ENCODE measurements around the gene RAD54L2.
"Not testable (repeated sequence)": the region's sequence is repeated elsewhere in the genome, so short reads cannot be mapped to it uniquely, and the experiment has no call there.

RAD54L2 gene, protein sequence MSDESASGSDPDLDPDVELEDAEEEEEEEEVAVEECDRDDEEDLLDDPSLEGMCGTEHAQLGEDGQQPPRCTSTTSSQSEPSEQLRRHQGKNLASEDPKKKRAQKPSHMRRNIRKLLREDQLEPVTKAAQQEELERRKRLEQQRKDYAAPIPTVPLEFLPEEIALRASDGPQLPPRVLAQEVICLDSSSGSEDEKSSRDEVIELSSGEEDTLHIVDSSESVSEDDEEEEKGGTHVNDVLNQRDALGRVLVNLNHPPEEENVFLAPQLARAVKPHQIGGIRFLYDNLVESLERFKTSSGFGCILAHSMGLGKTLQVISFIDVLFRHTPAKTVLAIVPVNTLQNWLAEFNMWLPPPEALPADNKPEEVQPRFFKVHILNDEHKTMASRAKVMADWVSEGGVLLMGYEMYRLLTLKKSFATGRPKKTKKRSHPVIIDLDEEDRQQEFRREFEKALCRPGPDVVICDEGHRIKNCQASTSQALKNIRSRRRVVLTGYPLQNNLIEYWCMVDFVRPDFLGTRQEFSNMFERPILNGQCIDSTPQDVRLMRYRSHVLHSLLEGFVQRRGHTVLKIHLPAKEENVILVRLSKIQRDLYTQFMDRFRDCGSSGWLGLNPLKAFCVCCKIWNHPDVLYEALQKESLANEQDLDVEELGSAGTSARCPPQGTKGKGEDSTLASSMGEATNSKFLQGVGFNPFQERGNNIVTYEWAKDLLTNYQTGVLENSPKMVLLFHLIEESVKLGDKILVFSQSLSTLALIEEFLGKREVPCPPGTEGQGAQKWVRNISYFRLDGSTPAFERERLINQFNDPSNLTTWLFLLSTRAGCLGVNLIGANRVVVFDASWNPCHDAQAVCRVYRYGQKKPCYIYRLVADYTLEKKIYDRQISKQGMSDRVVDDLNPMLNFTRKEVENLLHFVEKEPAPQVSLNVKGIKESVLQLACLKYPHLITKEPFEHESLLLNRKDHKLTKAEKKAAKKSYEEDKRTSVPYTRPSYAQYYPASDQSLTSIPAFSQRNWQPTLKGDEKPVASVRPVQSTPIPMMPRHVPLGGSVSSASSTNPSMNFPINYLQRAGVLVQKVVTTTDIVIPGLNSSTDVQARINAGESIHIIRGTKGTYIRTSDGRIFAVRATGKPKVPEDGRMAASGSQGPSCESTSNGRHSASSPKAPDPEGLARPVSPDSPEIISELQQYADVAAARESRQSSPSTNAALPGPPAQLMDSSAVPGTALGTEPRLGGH (N-terminal part only)

DNA sequence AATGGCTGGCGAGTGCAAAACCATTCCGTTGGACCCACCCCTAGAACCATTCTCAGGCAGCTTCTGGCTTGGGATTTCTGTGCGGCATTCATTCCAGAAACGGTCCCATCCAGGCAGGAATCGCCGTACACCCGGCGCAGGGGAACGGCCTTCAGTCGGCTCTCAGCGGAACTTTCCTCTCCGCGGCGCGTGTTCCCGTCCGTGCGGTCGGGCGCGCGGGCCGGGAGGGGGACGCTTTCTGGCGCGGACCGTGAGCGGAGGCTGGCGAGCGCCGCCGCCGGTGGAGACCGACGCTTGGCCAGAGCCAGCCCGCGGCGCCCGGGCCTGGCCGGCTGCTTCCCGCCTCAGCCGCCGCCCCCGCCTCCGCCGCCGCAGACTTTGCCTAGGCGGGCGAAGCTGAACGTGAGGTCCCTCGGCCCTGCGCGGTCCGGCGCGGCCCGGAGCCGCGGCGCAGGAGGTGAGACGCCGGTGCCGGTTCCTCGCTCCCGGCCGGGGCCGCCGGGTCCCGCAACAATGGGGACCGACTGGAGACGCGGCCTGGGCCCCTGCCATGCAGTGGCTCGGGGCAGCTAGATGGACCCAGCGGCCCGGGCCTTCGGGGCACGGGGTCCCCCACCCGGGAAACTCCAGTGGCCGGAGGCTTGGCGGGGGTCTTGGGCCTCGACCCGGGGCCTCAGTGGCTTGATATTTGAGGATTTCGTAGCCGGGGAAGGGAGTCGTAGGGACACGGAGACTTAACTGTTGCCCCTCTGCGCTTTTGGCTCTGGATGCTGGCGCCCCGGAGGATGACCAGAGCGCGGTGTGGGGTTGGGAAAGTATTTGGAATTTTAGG lies at the start of gene RAD54L2:
Gene RAD54L2, plus strand, starts transcription at position 261 of the 832 bp plus-strand sequence. CDS start 51,702 bp downstream, outside the sequence.
- peak; percentile 71 to 77 for DNase-seq

DNA sequence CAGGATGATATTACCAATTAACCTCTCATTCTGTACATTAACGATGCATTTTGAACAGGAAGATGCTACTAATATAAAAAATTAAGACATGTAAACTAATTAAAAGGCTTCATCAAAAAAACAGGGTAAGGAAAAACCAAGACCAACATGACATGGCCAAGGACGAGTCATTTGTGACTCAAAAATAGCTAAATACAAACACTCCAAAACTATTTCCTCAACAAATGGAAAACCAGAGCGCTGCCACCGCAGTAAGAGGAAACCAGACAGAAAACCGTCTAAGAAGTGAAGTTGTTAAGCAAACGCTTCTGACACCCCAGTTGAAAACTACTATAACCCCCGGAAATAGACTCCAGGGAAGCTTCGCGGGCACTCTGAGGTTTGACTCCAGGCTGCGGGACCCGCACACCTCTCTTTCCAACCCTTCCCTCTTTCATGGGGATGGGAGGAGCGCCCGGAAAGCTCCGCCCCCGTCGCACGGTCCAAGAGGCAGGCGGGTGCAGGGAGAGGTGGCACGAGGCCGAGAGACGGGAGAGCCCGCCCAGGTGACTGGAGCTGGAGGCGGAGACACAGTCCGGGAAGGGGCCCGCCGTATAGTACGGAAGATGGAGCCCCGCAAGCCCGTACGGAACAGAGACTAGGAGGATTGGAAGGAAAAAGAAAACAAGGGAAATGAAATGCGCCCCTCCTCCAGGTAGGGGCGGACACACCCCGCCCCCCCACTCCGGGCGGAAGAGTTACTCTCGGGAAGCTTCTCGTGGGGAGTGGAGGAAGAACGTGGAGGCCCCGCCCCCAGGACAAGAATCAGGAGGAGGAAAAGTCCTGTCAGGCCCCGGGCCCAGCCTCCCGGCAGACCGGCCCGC lies 39.4 kb upstream of the RAD54L2 start:
- peak; percentile 84 to 85 for DNase-seq

DNA sequence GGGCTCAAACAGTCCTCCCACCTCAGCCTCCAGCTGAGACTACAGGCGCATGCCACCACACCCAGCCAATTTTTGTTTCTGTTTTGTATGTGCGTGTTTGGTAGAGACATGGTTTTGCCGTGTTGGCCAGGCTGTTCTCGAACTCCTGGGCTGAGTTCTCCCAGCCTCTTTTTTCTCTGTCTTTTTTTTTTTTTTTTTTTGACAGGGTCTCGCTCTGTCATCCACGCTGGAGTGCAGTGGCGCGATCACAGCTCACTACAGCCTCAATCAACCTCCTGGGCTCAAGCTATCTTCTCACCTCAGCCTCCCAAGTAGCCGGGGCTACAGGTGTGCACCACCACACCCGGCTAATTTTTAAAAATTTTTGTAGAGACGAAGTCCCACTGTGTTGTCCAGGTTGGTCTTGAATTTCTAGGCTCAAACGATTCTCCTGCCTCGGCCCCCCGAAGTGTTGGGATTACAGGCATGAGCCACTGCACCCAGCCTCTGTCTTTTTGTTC lies 37.8 kb upstream of the RAD54L2 start:
- DNase-seq, result no peak

DNA sequence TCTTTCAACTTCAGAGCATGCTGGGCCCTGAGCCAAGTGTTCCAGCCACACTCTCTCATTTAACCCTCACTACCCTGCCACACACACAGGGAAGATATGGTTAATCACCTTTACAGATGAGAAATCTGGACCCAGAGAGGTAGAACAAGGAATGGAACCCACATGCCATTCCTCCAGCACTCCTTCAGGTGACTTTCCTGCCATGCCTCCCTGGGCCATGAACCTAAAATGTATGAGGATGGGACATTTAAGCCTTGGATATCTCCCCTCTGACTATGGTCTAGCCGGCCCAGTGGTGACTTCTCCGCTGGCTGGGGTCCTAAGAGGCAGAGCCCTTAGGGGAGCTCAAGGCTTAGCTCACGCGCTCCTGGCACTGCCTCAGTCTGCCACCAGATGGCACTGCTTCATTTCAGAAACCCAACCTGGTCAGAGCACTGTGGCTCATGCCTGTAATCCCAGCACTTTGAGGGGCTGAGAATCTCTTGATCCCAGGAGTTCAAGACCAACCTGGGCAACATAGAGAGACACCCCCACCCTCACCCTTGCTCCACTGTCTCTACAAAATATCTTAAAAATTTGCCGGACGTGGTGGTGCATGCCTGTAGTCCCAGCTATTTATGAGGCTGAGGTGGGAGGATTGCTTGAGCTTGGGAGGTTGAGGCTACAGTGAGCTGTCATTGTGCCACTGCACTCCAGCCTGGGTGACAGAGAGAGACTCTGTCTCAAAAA lies 36.5 kb upstream of the RAD54L2 start:
- peak; percentile 76 to 84 for DNase-seq

DNA sequence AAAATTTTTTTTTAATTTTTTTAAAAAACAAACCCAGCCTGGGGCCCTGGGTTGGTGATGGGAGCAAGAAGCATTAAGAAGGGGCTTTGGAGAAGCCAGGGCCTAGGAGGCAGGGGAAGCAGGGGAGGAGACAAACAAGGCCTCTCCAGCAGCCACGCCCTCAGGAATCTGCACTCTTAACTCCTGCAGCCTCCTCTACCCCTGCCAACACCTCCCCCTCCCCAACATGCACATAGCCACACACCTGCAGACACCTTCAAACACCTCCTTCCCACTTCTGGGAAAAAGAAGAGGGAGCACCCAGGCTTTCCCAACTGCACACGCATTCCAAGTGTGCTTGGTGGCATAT lies 36.0 kb upstream of the RAD54L2 start:
- no peak for DNase-seq

DNA sequence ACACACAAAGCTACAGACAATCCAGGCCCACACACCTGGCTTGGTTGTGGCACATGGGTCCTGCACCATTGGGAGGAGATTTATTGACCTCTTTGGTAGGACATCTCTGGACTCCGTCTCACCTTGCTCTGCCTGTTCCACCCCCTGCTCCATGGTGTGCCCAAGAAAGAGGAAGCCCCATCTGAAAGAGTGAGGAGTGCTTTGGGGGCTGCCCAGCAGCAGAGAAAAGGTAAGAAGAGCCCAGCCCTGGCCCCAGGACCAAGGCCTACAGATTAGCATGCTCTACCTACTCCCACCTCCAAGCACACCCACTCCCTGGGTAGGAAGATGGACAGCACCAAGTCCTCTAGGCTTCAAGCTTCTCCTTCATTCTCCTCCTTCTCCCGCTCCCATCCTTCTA lies 35.5 kb upstream of the RAD54L2 start:
- DNase-seq, result no peak

DNA sequence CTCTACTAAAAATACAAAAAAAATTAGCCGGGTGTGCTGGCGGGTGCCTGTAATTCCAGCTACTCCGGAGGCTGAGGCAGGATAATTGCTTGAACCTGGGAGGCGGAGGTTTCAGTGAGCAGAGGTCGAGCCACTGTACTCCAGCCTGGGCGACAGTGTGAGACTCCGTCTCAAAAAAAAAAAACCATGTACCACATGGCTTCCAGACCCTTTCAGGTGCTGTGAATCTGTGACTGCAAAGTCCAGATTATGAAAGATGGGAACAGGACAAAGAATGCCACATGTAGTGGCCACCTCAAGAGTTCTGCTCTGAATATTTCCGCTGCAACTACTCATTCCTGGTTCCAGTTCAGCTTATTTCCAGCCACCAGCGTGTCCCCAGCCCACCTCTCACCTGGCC lies 30.3 kb upstream of the RAD54L2 start:
- DNase-seq, result no peak

DNA sequence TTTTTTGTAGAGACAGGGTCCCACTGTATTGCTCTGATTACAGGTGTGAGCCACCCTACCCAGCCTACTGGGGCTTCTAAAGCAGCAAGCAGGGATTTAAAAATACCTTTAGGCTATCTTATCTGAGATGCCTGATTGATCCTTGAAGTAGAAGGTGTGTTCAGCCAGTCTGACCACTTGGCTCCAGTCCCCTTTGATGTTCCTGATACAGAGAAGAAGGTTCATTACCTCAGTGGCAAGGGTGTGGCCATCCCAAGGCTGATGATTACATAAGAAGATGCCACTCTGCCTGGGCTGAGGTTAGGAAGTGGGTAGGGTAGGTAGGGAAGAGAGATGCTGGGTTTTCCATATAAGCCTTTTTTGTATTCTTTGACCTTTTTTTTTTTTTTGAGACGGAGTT lies 27.5 kb upstream of the RAD54L2 start:
- DNase-seq, result no peak

DNA sequence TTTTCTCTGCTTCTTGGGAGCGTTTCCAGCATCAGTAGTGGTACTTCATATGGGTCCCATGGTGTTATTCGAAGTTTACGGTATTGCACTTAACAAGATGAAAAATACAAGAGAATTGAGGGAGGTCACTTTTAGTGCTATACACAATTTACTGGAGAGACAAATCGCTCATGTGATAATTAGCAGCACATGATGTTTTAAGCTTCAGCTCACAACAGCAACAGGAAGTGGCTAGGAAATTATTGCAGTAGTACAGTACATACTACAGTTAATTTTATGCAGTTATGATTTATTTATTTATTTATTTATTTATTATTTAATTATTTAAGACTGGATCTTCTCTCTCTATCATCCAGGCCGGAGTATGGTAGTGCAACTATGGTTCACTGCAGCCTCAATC lies 24.3 kb upstream of the RAD54L2 start:
- DNase-seq, result no peak

DNA sequence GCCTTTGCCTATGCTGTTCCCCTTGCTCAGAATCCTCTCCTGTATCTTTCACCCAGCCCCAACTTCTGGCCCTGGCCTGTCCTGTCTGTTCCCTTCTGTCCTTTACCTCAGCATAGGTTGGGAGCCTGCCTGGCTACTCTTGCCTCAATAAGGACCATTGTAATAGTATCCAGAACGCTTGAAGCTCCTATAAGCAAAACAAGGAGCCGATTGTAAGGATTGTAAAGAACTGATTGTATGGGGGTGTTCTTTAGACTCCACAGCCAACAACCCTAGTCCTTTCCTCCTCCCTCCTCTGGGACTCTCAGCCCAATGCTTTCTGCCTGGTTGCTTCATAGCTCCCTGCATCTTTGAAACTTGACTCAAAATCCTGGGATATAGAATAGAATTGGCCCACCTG lies 18.7 kb upstream of the RAD54L2 start:
- no peak for DNase-seq

DNA sequence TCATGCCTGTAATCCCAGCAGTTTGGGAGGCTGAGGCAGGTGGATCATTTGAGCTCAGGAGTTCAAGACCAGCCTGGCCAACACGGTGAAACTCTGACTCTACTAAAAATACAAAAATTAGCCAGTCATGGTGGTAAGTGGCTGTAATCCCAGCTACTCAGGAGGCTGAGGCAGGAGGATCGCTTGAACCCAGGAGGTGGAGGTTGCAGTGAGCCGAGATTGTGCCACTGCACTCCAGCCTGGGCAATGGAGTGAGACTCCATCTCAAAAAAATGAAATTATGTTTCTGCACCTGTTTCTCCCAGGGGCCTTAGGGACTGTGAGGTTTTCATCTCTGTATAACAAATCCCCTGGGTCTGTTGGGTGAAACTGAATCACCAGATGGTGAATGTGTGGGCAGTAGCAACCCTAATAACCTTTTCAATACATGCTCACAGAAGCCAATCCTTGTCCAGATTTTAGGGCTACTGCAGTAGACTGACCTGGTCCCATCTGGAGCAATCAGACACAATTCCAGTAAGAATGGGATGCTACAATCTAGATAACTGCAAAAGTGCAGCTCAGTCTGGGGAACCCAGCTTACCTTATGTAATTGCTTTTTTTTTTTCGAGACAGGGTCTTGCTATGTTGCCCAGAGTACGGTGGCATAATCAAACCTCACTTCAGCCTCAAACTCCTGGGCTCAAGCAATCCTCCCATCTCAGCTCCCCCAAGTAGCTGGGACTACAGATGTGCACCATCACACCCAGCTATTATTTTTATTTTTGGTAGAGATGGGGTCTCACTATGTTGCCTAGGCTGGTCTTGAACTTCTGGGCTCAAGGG lies 17.4 kb upstream of the RAD54L2 start:
- not testable (repeated sequence) for DNase-seq

DNA sequence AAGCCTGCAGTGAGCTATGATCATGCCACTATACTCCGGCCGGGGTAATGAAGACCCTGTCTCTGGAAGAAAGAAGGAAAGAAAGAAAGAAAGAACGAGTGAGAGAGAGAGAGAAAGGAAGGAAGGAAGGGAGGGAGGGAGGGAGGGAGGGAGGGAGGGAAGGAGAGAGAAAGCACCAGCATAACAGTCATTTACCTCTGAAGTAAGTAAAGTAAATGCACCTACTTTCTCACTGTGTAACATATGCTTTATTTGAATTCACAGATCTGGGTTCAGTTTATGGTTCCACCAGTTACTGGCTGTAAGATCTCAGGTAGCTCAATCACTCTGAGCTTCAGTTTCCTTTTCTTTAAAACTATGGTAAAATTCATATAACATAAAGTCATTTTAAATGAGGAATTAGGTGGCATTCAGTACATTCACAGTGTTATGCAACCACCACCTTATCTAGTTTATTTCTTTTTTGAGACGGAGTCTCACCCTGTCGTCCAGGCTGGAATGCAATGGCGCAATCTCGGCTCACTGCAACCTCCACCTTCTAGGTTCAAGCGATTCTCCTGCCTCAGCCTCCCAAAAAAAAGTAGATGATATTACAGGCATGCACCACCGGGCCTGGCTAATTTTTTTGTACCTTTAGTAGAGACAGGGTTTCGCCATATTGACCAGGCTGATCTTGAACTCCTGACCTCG lies 16.1 kb upstream of the RAD54L2 start:
- no peak for DNase-seq

DNA sequence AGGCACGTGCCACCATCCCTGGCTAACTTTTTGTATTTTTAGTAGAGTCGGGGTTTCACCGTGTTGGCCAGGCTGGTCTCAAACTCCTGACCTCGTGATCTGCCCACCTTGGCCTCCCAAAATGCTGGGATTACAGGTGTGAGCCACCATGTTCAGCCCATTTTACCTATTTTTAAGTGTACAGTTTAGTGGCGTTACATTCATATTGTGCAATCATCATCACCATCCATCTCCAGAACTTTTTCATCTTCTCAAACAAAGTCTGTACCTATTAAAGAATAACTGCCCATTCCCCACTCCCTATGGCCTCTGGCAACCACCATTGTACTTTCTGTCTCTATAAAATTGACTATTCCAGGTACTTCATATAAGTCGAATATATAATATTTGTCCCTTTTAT lies 13.6 kb upstream of the RAD54L2 start:
- not testable (repeated sequence) for DNase-seq

DNA sequence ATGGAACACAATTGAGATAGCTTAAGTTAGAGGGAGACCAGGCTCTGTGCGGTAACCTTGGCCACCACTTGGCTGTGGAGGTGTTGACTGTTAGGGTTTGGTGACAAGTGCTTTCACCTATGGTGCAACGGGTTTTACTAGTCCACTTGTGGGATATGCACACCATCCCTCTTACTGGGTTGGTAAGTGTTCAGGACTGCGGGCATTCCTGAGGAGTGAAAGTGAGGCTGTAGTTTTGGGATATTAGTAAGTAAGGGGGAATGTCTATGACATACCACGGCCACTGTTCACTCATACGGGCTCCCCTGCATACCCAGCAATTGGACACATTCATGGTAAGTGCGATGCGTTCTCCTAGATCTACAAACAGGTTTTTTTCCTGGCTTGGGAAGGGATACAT lies 8.0 kb upstream of the RAD54L2 start:
- no peak for DNase-seq

DNA sequence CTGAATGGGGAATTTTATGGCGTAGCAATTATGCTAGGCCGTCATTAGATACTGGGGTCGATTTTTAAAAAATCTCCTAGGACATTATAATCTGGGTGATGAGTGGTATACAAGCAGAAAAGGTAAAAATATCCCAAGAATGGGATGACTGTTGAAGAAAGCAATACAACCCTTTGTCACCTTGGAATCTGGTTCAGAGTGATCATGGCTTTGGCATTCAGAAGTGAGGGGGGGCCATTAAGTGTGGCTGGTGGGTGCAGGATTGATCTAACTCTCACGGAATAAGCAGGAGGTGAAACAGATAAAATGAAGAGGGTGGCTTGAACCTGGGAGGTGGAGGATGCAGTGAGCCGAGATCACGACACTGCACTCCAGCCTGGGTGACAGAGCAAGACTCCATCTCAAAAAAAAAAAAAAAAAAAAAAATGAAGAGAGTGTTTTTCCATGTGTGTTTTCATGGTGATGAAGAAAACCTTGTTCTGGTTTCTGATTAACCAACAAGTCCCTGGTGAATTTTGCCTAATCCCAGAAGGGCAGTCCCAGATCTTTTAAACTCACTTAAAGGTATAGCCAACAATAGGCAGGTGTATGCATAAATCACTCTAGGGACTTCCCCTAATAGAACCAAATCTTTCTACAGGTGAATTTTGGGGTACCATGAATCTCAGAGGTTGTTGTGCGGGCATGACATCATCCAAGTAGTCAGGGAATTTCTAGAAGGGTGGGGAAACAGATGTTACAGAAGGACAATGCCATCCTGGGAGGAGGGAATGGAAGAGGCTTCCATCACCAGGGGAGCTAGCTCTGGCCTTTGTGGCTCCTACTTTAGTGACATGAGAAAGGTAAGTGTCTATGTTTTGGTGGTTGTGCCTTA lies 3.1 kb upstream of the RAD54L2 start:
- DNase-seq, result no peak

DNA sequence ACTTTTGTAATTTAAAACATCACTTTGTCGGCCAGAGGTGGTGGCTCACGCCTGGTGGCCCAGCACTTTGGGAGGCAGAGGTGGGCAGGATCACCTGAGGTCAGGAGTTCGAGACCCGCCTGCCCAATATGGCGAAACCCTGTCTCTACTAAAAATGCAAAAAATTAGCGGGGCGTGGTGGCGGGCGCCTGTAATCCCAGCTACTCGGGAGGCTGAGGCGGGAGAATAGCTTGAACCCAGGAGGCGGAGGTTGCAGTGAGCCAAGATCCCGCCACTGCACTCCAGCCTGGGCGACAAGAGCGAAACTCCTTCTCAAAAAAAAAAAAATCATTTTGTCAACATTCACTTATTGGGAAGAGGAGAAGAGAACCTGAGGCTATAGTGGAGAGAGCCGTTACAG lies 888 bp upstream of the RAD54L2 start:
- DNase-seq, result not testable (repeated sequence)

DNA sequence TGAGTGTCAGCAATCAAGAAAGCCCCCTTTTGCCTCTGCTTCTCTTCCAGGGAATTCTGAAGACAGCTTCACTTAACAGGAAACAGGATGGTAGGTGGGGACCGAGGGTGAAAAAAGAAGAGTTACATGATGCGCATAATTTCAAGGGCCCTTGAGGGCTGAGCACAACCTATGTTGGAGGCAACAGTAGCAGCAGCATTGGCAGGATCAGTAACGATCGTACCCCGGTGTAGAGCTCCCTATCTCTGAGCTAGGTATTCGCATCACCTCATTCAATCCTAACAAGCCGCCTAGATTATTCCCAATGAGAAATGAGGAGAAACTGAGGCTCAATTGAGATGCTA lies 432 bp upstream of the RAD54L2 start:
- peak in 1 of 2 donors; percentile 10 for DNase-seq

All from CD4-positive, alpha-beta T cell treated with Interleukin-1 beta for 1 hour (primary cell).